GM19395 (cell line): ENCODE data around the gene CHRM4.
"Not testable (repeated sequence)": the region's sequence is repeated elsewhere in the genome, so short reads cannot be mapped to it uniquely, and the experiment has no call there.

ENCODE experiments used
- ATAC-seq: cut with Tn5 transposase; IDR thresholded peaks from one replicate; pipeline ENCODE4 v1.9.1; 2021; ENCODE audit warnings: mild to moderate bottlenecking, moderate library complexity; ENCODE audit not compliant: unreplicated experiment

The CHRM4 gene

DNA sequence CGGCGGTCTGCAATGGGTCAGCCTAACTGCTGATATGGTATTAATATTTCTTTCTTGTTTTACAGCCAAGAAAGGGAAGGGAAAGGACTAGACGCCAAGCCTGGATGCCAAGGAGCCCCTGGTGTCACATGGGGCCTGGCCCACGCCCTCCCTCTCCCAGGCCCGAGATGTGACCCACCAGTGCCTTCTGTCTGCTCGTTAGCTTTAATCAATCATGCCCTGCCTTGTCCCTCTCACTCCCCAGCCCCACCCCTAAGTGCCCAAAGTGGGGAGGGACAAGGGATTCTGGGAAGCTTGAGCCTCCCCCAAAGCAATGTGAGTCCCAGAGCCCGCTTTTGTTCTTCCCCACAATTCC, 8.2 kb downstream of the CHRM4 start:
- no peak for ATAC-seq

DNA sequence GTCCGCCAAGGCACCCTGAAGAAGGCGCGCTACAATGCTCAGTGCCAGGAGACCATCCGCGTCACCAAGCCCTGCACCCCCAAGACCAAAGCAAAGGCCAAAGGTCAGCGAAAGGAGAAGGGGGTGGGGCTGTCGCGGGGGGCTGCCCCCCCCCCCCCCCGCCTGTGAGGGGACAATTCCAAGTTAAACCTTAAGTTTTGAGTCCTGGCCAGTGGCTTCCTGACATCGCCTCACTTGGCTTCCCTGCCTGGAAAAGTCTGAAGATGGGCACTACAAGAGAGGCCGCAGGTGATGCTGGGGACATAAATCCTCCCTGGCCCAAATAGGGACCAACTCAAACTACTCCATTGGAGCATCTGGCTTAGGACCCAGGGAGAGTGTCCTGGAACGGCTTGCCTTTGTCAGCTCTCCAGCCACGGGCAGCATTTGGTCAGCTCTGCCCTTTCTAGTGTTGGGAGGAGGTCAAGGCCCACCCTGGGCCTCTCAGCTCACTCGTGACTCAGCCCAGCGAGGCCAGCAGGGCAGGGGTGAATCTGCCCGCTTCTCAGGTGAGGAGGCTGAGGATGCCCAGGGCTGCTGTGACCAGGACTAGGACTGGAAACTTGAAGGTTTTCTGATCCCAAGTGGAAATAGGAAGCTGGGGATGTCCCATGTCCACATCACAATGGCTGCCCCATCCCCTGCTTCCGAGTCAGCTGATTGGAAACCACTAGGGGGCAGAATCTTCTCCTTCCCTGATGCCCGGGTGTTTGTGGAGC, 8.8 kb downstream of the CHRM4 start:
- no peak for ATAC-seq

DNA sequence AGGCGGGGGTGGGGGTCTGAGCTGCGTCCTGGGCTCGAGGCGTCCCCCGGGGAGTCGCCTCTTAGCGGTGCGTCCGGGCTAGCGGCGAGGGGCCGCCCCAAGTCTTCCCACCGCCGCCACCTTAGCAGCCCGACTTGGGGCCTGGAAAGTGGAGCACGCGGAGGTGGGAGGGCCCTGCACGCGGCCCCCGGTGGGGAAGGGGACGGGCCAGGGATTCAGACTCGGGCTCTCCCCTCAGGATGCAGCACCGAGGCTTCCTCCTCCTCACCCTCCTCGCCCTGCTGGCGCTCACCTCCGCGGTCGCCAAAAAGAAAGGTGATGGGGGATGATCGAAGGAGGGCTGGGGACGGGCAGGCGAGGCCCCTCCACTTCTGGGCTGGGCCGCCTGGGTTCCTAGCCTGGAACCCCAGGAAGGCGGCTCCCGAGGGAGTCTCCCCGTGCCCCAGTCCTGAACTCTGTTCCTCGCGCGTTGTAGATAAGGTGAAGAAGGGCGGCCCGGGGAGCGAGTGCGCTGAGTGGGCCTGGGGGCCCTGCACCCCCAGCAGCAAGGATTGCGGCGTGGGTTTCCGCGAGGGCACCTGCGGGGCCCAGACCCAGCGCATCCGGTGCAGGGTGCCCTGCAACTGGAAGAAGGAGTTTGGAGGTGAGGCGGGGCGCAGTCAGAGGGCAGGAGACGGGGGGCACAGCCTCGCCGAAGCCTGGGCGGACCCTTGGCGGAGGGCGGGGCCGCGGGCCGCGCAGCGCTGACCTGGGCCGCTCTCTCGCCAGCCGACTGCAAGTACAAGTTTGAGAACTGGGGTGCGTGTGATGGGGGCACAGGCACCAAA, 9.5 kb downstream of the CHRM4 start:
- no peak for ATAC-seq

DNA sequence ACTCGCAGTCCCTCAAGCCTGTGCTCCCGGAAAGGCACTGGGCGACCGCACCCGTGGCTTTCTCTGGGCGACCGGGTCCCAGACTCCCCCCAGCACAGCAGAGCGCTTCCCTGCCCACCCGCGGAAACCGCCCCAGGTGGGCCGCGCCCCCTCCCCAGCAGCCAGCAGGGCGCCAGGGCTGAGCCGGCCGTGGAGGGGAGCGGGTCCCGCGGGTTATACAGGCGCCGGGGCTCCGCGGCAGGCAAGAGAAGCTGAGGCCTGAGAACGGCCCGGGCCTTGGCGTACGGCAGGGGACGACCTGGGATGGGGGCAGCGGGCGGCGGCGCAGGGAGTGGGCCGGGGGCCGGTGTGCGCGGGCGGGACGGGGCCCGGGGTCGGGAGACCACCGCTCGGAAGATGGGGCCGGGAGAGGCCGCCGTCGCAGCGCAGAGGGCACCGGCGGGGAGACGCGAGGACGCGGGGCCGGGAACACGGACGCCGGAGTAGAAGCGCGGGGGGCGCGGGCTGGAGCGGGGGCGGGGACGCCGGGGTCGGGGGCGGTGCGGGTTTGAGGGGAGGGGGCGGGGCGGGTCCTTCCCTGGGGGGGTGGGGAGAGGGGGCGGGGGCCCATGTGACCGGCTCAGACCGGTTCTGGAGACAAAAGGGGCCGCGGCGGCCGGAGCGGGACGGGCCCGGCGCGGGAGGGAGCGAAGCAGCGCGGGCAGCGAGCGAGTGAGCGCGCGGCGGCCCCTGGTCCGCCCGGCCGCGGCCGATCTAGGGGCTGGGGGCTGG, 10.3 kb downstream of the CHRM4 start, which contains the start of gene MDK:
Gene MDK, plus strand, starts transcription at position 622 of the 771 bp plus-strand sequence. CDS start 389 bp downstream, outside the sequence.
- ATAC-seq: no peak

DNA sequence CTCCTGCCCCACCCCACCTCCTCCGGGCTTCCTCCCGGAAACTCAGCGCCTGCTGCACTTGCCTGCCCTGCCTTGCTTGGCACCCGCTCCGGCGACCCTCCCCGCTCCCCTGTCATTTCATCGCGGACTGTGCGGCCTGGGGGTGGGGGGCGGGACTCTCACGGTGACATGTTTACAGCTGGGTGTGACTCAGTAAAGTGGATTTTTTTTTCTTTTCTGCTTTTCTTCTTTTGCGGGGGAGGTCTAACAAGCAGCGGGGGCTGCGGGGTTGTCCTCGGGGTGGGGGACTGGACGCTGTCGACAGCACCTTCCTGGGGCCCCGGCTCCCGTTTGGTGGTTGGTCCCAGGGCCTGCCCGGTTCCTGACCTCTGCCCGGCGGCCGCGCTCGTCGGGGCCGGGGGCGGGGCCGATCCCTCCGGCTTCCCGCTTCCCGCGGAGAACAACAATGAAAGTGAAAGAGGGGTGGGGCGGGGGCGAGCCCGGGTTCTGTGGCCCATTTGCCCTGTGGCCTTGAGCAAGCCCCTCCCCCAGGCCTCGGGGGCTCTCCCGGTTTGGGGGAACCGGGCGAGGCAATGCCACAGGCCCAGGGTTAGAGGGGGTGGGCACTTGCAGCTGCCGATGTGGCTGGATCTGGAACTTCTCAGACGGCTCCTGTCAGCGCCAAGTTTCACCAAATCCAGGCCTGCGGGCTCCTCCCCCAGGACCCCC, 11.1 kb downstream of the CHRM4 start:
- no peak for ATAC-seq

DNA sequence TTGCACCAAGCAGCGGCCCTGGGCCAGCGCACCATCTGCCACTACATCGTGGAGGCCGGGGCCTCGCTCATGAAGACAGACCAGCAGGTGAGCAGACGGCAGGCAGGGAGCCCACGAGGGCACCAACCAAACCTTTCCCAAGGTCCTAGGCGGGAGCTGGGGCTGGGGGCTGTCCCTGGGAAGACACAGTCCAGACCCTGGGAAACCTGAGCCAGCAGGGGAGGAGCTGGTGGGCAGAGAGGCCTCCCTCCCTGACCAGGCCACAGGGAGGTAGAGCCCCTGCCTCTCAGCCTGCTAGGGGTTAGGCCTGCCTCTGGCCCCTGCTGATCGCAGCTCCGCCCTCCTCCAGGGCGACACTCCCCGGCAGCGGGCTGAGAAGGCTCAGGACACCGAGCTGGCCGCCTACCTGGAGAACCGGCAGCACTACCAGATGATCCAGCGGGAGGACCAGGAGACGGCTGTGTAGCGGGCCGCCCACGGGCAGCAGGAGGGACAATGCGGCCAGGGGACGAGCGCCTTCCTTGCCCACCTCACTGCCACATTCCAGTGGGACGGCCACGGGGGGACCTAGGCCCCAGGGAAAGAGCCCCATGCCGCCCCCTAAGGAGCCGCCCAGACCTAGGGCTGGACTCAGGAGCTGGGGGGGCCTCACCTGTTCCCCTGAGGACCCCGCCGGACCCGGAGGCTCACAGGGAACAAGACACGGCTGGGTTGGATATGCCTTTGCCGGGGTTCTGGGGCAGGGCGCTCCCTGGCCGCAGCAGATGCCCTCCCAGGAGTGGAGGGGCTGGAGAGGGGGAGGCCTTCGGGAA, 11.9 kb downstream of the CHRM4 start:
- not testable (repeated sequence) for ATAC-seq

DNA sequence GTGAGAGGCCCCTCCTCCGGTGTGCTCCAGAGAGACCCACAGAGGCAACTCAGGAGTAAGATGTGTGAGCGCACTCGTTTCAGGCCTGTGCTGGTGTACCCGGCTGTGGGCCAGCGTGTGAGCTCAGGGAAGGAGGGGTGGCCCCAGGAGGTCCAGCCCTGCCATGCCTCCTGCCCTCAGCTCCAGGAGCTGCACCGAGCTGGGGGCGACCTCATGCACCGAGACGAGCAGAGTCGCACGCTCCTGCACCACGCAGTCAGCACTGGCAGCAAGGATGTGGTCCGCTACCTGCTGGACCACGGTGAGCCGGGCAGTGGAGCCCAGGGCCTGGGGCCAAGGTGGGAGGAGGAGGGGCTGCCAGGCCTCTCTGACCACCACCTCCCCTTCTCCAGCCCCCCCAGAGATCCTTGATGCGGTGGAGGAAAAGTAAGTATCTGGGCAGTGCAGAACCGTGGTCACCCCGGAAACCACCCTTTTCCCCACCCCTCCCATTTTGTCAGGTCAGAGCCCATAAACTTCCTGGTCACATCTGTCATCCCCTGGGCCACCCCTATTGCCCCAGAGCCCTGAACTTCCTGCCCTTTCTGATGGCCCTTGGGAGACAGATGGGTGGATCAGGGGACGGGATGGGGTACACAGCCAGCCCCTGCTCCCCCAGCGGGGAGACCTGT, 12.6 kb downstream of the CHRM4 start:
- ATAC-seq: no peak

DNA sequence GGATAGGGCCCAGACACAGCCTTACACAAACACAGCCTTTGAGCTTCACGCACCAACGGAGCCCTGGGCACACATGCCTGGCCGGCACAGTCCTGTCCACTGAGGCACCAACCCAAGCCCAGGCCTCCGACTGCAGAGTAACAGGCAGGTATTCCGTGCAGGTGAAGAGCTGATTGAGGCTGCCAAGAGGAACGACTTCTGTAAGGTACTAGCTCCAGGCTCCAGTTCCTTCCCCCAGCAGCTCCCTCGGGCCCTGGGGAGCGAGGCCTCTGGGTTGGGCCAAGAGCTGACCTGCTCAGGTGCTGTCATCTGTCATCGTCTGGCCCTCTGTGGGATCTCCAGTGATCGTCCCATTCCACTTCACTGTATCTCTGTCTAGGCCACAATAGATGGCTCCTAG, 13.3 kb downstream of the CHRM4 start:
- no peak for ATAC-seq

DNA sequence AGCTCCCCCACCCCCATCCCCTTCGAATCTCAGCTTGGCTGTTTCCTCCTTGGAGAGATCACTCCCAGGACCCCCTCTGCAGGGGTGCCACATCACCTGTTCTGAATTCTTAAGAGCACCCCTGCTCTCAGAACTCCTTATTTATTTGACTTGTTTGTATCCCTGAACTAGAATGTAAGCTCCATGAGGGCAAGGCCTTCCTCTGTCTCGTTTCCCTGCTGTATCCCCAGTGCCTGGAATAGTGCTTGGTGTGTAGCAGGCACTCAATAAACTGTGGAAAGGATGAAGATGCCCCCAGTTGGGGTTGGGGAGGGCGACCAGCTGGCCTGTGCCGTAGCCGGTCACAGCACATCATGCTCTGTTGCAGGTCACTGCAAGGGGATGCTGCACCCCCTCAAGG, 13.7 kb downstream of the CHRM4 start:
- no peak for ATAC-seq

DNA sequence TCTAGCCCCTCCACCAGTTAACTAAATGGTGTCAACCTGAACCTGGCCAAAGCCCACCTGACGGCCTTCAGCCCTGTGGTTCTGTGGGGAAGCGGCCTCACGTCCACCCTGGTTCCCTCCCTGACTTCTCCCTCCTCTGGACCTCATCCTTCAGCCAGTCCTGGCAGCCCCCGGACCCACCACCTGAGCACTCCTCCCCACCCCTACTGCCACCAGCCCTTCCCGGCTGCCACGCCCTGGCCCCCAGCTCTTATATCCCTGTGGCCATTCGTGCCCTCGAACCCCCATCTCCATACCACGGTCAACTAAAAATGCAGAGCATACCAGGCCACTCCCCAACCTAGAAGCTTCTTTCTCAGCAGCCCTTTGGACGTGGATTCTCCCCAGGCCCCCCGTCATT, 14.3 kb downstream of the CHRM4 start:
- ATAC-seq: no peak

DNA sequence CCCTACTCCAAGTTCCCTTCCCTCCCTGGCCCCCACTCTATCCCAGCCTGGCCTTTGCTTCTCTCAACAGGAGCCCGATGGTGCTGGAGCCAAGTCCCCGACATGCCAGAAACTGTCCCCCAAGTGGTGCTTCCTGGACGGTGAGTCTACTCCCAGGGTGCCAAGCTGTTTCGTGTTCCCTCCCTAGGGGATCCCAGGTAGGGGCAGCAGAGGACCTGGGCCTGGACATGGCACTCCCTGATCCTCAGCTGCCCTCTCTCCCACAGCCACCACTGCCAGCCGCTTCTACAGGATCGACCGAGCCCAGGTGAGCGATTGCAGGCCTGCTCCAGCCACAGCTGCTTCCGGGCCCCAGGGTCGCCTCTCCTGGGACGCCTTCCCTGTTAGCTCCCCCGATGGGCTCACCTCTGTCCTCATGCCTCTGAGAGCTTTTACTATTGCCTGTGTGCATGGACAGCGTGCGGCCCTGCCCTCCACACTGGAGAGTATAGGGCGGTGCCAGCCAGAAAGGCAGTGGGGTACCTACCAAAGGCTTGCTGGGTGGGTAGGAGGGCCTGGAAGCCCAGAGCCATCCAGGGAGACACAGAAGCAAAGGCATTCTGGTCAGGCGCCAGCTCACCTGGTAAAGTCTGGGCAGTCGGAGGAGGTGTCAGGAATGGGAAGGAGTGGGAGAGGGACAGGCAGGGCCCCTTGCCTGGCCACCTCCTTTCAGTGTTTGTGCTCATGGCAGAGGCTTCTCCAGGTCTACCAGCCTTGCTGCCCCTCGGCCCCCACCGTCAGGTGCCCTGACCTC, 15.1 kb downstream of the CHRM4 start:
- no peak for ATAC-seq

DNA sequence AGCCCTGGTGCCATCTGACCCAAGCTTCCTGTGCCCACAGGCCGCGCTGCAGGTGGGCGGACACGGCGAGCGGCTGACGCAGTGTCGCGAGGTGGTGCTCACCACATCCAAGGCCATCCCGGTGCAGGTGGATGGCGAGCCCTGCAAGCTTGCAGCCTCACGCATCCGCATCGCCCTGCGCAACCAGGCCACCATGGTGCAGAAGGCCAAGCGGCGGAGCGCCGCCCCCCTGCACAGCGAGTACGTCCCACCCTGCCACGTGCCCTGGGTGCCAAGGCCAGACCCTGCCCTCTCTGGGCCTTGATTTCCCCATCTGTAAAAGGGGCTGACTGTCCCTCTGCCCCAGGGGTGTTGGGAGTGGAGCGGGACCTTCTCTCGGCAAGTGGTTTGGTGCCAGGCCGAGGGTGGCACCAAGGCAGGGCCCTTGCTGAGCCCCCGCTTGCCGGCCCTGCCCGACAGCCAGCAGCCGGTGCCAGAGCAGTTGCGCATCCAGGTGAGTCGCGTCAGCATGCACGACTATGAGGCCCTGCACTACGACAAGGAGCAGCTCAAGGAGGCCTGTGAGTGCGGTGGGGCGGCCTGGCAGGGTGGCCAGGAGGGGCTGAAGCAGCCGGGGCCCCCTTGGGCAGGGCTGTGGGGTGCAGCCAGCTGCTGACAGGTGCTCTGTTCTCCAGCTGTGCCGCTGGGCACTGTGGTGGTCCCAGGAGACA, 16.0 kb downstream of the CHRM4 start:
- ATAC-seq: no peak

DNA sequence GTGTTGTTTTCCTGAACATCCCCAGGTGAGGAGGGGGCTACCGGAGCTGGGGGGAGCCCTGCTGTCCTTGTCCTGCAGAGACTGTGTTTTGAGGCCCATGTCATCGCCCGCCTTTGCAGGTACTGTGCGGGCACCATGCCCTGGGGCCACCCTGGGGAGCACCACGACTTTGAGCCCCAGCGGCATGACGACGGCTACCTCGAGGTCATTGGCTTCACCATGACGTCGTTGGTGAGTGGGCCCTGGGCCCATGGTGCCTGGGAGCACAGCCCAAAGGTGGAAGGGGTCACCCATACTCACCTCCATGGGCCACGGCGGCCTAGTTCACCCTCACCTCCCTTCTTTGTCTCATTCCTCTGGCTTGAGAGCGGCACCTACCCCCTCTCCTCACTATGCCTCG, 16.8 kb downstream of the CHRM4 start:
- ATAC-seq: no peak

DNA sequence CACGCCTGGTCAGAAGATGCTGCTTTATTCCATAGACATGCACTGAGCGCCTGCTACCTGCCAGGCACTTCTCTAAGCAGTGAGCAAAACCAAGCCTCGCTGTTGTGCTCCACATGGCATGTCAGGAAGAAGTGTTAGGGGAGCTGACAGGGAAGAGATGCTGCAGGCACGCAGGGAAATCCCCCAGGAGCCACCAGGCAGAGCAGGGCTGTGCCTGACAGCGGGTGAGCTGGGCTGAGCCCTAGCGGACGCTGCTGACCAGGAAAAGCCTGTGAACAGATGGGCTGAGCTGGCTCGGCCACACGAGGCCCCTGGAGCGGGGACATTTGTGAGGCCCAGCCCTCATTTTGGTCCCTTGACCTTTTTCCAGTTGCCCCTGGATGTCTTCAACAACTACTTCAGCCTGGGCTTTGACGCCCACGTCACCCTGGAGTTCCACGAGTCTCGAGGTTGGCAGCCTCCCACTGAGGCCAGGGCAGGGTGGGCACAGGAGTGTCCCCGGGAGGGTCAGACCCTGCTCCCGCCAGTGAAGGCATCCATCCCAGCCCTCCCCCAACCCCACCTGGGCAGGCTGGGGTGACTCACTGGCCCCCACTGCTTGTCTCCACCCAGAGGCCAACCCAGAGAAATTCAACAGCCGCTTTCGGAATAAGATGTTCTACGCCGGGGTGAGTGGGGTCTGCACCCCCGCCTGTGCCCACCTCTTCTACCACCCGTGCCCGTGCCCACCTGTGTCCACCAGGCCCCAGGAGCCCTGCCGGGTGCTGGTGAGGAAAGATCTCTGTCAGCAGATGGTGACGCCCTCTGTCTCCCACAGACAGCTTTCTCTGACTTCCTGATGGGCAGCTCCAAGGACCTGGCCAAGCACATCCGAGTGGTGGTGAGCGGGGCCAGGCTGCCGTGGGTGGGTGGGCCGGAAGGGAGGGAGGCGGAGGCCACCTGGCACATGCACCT, 17.5 kb downstream of the CHRM4 start:
- no peak for ATAC-seq

DNA sequence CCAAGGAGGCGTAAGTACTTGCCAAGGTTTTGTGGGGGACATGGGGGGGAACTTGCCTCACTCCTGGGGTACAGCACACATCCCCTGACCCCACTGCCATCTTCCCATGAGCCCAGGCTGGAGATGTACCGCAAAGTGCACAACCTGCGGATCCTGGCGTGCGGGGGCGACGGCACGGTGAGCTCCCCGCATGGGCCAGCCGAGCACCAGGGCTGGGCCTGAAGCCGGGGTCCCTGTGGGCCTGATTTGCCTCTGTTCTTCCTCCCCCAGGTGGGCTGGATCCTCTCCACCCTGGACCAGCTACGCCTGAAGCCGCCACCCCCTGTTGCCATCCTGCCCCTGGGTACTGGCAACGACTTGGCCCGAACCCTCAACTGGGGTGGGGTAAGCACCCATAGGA, 19.1 kb downstream of the CHRM4 start:
- ATAC-seq: not testable (repeated sequence)

DNA sequence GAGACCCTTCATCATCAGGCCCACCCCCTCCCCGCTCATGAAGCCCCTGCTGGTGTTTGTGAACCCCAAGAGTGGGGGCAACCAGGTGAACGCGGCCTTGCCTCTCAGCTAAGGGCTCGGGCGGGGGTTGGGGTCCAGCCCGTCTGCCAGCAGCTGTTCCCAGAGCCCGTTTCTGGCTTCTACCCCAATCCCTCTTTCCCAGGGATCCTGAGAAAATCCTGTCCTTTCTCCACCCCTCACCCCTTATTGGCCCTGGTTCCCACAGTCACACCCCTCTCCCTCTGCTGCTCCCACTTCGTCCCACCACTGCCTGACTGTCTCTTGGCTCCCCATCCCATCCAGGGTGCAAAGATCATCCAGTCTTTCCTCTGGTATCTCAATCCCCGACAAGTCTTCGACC, 19.5 kb downstream of the CHRM4 start:
- no peak for ATAC-seq

DNA sequence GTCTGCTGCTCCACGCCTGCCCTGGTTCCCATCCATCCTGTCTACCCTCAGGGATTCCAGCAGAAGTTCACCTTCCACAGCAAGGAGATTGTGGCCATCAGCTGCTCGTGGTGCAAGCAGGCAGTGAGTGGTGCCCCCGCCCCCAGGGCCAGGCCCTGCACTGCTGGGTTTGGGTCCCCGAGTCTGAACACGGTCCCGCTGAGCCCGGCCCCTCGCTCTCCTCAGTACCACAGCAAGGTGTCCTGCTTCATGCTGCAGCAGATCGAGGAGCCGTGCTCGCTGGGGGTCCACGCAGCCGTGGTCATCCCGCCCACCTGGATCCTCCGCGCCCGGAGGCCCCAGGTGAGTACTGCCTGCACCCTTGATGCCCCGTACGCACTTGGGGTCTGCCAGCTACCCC, 20.3 kb downstream of the CHRM4 start:
- not testable (repeated sequence) for ATAC-seq
